Fibroblast of peridontal ligament (primary cell): ENCODE data around the gene PIK3CD.

Source experiments
- DNase-seq: peaks from one replicate; pipeline ENCODE4 v3.0.0-alpha.2; 2010; ENCODE audit errors: extremely low read depth

The PIK3CD gene

DNA sequence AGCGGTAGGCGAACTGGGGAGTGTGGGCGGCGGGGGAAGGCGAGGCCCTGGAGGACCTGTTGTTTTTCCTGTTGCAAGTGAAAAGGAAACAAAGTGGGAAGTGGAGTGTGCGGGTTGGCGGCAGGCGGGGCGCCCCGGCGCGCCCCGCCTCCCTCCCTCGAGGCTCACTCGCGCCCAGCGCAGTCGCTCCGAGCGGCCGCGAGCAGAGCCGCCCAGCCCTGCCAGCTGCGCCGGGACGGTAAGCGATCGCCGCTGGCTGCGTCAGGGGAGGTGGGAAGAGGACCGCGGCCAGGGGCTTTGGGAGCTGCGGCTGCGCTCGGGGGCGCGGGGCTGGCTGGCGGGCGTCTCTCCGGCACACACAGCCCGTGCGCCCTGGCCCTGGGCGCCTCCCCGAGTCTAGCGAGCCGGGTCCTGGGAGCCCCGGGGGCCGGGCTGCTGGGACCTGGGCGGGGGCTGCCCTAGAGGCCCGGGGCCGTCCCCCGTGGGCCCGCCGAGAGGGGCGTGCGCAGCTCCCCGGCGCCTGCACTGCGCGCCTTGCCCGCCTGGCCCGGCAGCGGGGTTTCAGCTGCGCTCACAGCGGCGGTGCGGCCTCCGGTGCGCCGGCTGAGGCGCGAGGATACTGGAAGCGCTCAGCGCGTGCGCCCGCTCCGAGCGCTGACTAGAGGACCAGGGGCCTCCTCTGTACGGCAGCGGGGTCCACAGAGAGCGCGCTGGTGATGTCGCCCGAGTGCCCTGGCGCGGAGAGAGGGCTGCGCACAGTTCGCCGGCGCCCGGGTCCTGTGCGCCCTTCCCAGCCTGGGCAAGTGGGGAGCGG lies at the start of gene PIK3CD:
Gene PIK3CD (plus strand): TSS at position 167 of the 814 bp plus-strand sequence. CDS start 58,725 bp downstream, outside the sequence.
- no peak for DNase-seq

DNA sequence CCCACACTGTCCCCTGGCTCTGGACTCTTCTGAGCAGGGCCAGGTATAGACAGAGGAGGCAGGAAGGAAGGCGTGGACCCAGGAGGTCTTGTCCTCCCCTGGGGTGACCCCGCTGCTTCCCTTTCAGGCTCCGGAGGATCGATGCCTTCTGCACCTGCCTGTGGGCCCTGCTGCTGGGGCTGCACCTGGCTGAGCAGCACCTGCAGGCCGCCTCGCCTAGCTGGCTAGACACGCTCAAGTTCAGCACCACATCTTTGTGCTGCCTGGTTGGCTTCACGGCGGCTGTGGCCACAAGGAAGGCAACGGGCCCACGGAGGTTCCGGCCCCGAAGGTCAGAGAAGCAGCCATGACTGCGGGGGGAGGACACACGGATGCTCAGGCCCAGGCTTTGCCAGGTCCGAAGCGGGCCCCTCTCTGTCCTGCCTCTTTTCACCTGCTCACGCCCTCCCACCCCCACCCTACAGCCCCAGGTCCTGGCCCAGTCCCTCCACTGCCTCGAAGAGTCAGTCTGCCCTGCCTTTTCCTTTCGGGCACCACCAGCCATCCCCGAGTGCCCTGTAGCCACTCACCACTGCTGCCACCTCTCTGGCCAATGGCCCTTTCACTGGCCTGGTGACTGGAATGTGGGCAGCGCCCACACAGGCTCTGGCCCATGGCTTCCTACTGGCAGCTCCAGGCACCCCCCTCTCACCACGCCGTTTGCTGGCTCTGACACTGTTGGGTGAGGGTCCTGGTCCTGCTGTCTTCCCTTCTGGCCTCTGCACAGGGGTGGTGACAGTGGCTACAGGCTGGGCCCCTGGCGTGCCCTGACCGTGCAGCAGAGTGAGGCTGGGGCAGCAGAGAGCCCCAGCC lies 49.4 kb upstream of the PIK3CD start:
- DNase-seq = no peak

DNA sequence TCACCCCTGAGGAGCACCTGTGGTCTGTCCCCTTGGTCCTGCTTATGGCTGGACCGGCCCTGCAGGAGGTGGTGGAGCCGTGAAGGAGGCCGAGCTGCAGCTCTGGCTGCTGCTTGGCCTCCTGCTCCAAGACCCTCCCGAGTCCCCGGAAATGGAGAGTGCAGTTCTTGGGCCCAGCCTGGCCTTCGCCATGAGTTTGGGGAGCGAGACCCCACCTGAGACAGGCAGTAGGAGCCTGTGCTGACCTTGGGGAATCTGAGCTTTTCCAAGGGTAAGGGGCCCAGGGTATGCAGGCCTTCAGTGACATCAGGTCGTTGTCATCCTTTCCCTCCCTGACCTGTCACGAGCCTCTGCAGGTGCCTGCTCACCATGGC lies 48.8 kb upstream of the PIK3CD start:
- no peak for DNase-seq

DNA sequence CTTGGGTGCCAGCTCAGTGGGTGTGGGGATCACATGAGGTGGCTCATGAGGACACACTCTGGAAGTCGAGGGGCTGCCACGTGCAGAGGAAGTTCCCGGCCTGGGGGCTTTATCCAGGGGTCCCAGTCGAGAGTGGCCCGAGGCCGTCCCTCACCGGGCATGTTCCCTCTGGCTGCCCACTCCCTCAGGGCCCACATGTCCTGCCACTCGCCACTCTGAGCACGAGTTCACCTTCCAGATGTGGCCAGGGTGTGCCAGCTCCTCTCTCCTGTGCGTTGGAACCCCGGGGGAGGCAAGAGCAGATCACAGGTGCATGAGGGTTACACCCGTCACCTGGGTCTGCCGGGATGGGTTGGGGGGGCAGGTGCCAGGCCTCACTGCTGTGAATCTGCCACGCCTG lies 48.2 kb upstream of the PIK3CD start:
- DNase-seq = no peak

DNA sequence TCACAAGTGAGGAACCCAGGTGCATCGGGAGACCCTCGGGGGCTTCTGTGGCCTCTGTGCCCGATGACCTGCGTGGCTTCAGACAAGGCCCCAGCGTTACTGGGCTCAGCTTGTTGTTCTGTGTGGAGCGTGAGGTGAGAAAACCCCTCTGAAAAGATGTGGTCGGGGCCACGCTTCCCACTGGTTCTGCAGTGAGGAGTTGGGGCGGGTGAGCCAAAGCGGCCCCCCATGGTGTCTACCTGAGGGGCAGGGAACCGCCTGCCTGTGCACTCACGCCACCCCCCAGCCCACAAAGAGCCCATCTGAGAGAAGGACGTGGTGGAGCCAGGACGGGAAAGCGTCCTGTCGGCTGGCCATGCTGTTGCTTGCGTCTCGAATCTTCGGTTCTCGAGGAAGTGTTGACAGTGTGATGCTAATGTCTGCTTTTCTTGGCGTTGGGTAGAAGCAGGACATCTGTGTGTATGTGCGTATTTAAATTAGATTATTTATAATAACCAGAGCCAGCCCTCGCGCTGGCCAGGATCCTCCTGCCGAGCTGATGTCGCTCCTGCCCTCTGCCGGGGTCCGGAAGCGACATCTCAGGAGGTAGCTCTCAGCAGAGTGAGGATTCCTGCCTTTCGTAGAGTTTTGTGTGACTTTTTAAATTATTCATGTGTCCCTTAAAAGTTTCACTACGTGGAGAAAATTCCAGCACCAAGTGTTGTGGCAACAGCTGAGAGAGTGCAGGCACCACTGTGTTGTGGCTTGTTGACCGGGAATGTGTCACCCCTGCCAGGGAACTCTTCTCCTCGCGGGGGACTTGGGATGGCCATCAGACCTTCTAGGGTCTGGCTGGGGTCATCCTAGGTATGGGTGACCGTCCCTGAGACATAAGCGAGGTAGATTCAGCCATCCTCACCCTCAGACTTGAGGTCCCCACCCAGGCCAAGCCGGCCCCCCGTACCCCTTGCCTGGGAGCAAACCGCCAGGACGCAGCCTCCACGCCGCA lies 47.5 kb upstream of the PIK3CD start:
- no peak for DNase-seq

DNA sequence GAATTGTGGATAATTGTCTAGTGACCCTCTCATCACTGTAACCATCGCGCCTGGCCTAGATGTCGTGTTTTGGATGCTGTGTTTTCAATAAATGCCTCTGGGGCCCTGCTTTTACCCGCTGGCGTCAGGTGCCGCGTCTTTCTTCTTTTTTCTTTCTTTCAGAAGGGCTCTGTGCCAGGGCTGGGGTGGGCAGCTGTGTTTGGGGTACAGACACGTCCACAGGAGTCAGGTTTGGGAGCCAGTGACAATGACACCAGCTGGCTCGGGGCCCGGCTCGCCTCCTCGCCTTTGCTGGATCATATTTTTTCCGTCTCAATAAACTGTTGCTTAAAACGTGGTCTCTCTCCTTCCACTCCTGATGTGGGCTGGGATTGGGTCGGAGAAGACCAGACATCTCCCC lies 46.7 kb upstream of the PIK3CD start:
- DNase-seq = no peak

DNA sequence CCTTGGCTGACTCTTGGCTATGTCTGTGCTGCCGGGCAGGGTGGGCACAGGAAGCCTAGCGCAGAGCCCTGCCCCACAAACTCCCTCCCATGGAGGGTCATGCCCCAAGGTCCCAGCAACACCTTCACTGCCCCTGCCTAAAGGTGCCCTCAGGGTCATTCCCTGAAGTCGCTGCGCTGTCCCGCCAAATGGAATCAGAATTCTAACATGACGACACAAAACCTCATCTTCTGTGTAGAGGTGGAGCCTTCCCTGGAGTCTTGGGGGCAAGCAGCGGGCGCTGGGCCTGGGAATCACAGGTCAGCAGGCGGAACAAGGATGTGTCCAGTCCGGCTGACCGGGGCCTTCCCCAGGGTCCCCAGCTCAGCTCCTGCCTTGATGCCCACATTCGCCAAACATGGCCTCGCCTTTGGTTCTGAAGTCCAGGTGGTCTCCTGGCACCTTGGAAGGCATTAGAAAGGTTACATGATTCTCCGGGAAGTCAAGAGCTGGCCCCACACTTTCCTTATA lies 45.5 kb upstream of the PIK3CD start:
- no peak for DNase-seq

DNA sequence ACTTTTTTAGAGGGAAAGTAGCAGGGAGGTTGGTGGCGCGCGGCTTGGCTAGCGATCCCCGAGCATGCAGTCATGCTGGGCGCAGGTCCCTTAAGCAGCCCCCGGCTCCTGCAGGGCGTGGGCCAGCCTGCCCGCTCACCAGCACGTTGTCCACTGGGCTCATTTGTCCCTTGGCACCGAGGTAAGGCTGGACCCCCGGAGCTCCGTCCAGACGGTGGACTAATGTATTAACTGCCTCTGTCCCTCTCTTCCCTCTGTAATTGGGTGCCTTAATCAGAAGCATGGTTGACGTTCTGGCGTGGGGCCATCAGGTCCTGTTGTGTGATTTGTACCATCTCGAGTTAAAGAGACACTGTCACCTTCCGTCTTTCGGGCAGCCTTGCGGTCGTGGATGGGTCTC lies 45.1 kb upstream of the PIK3CD start:
- DNase-seq = no peak

DNA sequence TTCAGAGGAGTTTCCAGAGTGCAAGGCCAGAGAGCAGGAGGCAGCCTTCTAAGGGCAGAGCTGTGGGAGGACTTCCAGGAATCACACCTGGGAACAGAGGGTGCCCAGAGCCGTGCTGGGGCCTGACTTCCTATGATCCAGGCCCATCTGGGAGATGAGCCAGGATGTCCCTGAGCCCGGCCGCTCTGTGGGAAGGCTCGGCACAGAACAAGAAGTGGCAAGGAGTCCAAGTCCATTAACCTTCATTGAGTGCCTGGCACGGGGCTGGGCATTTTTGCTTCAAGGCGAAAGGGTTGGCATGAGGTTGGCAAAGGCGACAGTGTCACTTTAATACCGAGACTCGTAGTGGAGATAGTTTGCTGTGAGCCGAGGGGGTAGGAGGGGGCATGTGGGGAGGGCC lies 44.6 kb upstream of the PIK3CD start:
- no peak for DNase-seq

DNA sequence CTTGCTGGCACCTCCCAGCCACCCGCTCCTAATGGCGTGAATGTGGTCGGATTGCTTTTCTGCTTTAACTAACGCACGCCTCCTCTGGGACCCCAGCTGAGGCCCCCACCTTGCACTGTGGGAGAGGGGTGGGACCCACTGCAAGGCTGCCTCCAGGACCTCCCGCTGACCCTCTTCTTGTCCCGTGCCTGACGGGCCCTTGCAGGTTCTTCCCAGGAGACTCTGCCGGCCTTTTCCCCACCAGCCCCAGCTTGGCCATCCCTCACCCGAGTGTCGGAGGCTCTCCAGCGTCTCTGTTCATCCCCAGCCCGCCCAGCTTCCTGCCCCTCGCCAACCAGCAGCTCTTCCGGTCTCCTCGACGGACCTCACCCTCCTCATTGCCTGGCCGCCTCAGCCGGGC lies 44.2 kb upstream of the PIK3CD start:
- DNase-seq = no peak

DNA sequence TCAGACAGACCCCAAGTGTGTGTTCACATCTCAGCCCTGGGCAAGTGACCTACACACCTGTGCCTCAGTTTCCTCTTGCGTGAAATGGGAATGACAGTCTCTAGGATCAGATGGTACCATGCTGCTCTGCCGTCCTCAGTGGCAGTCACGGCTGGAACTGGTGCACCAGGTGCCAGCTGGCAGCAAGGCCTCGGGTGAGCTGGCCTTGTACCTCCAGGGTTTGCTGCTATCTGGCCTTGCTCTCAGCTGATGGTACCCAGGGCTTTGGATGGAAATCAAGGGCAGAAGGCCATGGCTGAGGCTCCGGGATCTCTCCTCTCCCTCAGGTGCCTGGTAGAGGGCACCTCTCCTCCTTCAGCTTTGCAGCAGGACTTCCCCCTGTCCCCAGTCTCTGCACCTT lies 41.5 kb upstream of the PIK3CD start:
- no peak for DNase-seq

DNA sequence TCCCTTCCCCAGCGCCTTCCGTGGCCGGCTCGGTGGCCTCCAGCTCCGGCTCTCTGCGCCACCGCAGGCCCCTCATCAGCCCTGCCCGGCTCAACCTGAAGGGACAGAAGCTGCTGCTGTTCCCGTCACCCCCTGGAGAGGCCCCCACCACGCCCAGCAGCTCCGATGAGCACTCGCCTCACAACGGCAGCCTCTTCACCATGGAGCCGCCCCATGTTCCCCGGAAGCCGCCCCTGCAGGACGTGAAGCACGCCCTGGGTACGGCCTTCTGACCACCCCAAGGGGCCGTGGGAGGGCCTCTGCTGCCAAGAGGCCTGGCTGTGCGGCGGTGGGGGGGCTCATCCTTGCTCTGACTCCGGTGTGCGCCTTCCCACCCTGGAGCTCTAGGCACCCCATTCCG lies 41.0 kb upstream of the PIK3CD start:
- no peak for DNase-seq

DNA sequence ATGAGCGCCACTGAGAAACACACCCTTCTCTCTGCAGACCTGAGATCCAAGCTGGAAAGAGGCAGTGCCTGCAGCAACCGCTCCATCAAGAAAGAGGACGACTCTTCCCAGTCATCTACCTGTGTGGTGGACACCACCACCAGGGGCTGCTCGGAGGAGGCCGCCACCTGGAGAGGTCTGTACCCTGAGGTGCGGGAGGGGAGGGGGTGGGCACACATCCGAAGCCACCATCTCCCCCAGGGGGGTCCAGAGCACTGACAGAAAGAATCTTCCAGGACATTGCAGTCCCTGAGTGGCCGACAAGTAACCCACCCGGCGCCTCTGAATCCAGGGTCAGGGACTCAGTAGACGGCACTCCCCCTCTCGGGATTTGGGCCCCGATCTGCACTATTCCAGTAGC lies 39.8 kb upstream of the PIK3CD start:
- DNase-seq = no peak

DNA sequence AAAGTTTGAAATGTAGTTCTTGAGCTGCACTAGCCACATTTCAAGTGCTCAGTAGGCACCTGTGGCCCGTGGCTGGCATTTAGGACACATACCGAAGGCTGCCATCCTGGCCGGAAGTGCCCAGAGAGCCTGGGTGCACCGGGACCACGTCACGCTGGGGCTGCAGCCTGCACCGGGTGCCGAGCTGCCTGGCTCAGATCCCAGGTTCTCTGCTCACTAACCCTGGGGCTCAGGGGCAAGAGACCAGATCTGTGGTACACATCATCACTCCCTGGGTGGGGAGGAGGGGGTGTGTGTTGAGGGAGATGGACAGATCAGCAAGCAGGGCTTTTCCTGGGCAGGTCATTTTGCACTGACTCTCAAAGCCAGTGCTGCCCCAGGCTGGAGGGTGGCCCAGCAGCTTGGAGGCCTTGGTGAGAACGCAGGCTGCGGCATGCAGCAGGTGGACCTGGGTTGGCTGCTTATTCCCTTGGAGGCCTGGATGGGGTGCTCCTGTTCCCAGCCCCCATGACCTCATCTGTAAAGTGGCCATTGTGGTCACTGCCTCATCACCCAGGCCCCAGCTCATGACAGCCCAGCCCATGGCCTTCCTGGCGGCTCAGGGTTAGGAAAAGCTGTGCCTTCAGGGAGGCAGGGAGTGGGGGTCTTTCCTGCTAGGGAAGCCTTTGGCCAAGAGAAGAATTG lies 39.2 kb upstream of the PIK3CD start:
- no peak for DNase-seq

DNA sequence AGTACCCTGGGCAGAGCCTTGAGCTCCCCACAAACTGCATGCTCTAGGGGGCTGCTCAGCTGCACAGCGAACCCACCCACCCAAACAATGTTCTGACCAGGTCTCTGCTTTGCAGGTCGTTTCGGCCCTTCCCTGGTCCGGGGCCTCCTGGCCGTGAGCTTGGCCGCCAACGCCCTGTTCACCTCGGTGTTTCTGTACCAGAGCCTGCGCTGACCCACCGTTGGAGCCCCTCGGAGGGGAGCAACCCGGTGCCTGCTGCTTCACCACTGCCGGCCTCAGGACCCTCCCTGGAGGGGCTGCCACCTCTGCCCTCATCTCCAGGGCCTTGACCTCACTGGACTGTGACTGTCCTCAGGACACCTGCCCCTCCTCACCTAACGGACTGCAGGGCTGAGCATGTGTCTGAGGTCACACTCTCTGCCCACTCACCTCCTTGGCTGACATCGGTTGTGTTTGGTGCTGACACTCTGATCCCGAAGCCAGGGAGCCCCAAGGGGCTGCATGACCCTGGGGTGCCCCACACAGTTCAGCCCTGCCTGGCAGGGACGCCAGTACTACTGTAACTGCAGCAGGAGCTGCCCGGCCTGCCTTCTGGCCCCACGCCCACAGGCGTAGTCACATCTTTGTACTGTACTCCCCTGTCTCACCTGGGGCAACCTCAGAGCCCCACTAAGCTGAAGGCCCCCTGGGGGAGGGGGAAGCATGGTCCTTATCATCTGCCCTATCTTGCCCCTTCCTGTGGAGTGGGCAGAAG lies 38.5 kb upstream of the PIK3CD start:
- DNase-seq = no peak

DNA sequence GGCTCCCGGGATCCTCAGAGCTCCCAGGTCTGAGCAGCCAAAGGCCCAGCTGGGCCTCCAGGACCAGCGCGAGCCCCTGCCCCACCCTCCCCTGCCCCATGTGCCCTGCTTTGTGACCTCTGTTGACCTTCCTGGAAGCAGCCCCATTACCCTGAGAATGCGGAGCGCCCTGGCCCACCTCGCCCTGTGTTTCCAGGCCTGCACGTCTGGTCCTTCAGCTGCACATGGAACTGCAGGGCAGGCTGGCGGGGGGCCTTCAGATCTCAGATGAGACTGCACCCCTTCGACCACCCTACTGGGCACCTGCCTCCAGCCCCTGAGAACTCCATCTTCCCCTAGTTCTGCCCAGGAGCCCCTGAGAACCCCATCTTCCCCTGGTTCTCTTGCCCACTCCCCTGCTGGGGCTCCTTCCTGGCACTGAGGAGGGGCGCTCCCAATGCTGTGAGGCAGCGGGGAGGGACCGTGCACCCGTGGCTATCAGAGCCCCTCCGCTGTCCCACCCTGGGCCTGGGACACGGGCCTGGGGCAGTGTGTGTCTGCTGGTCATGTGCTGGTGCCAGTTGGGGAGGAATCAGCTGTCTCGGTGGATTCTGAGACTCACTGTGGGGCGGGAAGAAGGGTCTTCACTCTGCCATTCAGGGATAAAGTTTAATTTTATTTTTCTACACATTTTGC lies 37.8 kb upstream of the PIK3CD start:
- DNase-seq = no peak

DNA sequence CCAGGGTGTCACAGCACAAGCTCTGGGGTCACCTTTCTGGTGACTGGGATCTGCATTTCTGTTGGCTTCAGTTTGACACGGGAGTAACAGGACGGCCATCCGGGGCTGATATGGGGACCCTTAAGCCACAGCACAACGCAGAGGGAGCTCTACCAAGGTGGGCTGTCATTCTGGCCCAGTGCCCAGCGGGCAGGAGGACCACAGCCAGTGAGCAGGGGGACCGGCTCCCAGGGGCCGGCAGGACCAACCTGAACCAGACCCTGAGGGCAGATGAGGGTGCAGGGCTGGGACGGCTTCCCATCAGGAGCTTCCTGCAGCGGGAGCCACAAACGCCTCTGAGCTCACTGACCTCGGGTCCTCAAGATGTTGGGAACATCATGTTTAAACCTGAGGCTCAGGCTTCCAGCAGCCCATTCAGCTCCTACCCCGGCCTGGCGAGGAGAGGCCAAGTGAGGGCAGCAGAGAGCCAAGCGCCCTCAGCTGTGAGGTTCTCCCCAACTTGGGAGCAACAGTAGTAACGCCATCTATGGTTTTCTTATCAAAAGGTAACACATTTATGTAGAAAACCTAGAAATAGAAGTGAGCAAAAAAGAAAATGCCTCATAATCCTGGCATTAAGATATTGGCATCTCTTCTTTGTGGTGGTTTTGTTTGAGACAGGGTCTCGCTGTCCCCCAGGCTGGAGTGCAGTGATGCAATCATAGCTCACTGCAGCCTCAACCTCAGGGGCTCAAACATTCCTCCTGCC lies 36.0 kb upstream of the PIK3CD start:
- peak; percentile 27 for DNase-seq

DNA sequence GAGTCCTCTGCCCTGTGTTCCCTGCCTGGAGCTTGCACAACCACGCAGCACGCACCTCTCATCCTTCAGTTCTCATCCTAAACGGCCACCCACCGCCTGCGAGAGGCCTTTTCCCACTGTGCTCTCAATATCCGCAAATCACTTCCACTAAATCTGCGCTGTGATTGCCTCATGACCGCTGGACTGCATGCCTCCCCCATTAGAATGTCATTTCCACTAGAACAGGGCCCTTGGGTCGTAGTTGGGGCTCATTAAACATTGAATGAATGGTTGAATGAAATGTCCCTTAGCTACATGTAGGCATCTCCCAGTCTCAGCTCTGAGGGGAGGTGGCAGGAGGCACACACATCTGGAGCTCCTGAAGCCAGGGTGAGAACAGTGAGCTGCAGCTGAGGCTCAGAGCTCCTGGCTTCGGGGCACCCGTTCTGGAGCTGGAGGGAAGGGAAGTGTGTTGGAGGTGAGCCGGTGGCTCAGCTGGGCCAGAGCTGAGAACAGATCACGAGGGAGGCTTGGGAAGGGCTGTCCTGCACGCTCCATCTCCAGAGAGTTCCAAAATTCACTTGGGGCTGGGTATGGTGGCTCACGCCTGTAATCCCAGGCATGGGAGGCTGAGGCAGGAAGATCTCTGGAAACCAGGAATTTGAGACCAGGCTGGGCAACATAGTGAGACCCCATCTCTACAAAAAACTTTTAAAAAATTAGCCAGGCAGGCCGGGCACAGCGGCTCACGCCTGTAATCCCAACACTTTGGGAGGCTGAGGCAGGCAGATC lies 32.4 kb upstream of the PIK3CD start:
- no peak for DNase-seq
